Effector CD8-positive, alpha-beta T cell (primary cell): ENCODE data around the gene DNHD1.

Source experiments
- DNase-seq: peaks from one replicate; lab custom pipeline; 2025; lab: John Stamatoyannopoulos, UW

The DNHD1 gene

DNA sequence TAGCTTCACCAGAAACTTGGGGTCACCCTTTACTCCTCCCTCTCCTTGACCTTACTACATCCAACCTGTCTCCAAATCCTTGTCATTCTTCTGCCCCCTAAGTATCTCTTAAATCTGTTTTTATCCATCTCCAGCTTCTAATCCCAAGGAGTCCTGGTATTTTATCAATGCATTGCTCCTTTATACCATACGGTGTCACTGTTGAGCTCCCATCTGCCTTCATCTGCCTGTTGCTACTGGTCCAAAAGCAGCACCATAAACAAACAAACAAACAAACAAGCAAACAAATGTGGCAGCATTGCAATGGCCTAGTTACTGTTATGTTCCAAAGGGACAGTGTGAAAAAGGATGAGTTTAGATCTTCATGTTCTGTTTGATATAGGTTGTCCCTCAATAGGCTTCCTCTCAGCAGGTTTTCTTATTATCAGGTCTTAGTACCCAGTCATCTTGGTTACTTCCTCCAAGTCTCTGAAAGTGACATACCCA lies 34.2 kb downstream of the DNHD1 start:
- DNase-seq, result no peak

DNA sequence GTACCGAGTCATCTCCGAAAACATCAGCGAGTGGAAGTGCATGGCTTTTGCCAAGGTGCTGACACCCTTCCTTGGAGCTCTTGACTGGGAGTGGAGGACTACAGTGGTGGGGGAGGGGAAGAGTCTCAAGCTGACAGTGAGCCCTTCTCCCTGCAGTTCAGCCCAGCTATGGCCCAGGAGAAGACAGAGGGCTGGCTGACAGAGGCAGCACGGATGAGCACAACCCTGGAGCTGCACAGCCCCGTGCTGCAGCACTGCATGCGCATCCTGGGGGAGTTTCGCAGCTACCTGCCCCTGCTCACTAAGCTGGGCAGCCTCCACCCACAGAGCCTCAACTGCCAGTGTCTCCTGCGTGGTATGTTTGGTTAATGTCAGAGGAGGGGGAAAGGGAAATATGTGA lies 41.4 kb downstream of the DNHD1 start:
- no peak for DNase-seq

DNA sequence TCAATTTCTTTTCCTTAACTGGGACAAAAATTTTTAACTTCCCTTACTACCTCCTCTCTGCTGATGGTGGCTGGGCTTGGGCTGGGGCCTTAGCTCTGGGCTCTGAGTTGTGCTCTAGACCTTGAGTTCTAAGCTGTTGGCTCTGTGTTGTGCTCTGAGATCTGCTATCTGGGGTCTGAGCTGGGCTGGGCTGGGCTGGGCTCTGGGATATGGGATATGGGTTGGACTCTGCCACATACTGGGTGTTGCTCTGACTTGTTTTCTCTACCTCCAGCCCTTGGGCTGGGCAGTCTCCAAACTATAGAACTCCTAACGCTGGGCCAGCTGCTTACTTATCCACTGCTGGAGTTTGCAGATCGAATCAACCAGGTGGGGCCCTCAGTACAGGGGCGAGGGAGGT lies 41.9 kb downstream of the DNHD1 start:
- no peak for DNase-seq

DNA sequence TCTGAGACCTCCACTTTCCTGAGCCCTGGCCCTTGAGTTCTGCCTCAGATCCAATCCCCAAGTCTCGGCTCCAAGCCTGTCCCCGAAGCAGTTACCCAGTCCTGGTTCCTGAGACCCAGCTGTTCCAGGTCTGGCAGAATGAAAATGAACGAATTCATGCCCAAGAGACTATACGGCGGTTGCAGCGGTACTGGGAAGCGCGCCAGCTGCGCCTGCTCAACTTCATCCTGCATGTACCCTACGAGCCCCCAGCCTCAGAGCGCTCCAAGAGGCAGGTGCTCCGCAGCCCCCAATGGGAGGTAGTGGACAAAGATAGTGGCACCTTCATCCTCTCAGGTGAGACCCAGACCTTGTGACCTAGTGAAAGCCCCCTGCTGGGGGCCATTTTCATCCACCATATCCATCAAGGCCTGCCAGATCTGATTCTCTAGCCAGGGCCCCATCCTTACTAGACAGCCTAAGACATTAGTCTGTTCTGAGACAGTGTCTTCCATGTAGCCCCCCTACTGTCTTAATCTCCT lies 42.7 kb downstream of the DNHD1 start:
- DNase-seq, result no peak

DNA sequence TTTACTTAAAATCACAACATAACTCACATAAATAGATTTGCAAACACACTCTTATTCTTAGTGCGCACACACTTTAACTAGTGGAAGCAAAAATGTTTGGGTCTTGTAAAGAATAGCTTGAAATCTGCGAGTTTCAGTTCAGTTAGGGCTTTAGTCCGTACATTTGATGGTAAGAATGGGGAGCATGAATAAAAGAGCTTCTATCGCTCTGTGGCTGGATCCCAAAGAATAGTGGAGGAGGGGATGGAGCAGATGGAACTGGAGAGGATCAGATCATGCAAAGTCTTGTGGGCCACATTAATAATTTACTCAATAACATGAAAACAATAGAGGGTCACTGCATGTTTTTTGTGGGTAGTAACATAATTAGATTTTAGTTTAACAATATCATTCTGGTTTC lies 44.3 kb downstream of the DNHD1 start:
- no peak for DNase-seq

DNA sequence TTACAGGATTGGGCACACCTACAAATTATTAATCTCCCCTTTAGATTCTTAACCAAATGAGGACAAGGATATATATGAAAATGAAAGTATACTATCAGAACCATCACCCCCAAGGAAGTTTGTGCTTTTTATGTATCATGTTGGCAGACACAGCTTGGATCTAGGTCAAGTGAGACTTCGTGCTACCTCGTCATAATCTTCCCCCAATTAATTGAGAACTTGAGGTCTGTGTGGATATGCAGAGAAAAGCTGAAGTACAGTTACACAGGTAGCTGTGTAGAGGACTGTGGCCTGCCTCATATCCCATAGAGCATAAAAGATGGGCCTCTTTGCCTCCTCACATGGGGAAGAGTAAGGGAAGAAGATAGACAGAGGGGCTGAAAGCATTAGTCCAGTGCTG lies 45.6 kb downstream of the DNHD1 start:
- no peak for DNase-seq

DNA sequence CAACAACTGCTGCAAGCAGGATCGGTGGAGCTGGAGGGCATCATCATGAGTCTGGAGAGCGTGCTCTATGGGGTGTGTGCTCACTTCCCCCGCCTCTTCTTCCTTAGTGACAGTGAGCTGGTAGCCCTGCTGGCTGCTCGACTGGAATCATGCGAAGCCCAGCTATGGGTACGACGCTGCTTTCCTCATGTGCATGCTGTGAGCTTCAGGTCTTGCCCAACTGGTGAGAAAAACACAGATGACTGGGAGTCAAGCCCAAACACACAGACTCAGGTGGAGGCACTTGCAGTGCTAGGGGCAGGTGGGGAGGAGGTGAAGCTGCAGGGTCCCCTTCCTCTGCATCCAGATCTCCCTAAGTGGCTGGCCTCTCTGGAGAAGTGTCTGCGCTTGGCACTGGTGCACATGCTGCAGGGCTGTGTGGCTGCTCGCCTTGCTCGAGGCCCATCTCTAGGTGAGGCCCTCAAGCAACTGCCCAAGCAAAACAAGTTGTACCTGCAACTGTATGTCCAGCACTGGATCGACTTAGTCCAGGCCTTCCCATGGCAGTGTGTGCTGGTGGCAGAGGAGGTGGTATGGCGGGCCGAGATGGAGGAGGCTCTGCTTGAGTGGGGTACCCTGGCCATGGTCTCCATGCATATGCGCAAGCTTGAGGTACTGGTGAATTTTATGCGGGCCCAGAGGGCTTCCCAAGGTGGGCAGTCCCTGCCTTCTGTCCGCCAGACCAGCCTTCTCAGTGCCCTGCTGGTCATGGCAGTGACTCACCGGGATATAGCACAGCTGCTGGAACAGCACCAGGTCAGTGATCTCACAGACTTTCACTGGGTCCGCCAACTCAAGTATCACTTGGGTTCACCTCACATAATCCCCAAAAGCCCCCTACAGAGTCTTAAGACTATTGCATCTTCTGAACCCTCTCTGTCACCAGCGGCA lies 48.1 kb downstream of the DNHD1 start:
- DNase-seq, result no peak

DNA sequence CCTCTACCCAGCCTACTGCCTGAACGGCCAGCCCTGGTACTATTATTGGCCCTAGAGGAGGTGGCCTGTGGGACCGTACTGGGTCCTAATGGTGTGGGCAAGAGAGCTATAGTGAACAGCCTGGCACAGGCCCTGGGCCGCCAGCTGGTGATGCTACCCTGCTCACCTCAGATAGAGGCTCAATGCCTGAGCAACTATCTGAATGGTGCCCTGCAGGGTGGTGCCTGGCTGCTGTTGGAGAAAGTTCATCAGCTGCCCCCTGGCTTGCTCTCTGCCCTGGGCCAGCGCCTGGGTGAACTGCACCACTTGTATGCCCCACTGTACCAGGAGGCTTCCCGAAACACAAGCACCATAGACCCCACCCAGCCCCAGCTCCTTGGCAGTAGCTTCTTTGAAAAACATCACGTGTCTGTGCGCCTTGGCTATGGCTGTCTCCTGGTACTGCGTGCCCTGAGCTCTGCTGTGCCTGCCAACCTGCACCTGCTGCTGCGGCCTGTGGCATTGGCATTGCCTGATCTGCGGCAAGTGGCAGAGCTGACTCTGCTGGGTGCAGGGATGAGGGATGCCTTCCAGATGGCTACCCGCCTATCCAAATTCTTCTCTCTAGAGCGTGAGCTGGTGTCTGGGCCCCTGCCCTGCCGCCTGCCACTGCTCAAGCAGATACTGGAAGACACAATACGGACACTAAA lies 49.0 kb downstream of the DNHD1 start:
- DNase-seq, result no peak

DNA sequence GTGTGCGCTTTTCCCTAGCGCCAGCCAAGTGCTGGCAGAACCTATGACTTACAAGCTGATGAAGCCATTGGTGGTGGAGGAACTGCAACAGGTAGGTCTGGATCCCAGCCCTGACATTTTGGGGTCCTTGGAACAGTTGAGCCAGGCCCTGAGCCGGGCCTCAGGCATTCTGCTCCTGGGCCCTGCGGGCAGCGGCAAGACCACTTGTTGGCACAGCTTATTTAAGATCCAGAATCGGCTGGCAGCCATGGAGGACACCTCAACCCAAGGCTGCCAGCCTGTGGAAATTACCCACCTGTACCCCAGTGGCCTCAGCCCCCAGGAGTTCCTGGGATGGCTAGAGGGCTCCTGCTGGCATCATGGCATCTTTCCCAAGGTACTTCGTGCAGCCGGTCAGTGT lies 49.7 kb downstream of the DNHD1 start:
- no peak for DNase-seq

DNA sequence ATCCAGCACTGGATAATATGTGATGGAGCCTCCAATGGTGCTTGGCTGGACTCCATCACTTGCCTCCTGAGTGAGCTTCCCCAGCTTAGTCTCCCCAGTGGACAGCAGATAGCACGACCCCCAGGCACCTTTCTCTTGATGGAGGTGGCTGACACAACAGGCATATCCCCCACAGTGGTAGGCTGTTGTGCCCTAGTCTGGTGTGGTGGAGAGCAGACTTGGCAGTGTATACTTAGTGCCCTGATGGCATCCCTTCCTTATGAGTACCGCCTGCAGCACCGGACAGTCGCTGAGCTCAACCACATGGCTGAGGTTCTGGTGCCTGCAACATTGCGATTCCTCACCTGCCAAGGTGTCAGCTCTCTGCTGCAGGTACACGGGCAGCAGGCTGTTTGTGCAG lies 50.1 kb downstream of the DNHD1 start:
- DNase-seq, result no peak

DNA sequence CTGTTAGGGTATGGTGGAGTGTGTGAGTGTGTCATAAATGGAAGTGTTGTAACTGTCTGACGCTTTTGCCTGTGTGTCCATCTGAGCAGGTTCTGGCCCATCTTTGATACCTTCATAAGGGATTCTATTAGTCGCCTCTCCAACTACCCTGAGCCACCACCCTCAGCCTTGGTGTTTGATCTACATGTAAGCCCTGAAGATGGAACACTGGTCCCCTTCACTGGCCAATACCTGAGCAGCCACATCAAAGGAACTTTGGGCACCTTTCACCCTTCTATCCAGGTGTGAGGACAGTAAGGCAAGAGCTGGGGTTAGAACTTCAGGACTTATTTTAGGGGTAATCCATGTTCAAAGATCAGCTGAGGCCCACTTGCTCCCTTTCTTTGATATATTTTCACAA lies 51.0 kb downstream of the DNHD1 start:
- no peak for DNase-seq

DNA sequence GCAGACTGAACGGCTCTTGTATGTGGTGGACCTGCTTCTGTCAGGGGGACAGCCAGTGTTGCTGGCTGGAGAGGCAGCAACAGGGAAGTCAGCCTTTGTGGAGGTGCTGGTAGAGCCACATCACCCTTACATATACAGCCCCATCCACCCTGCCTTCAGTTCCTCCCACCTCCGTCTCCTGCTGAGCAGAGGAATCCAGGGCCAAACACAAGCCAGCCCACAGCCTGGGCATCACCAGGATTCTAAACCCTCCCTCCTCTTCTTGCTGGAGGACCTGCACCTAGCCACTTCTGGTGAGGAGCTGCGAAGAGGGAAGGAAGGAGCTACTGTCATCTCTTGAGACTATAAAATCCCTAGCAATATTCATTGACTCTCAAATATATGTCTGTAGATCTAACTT lies 51.6 kb downstream of the DNHD1 start:
- DNase-seq, result no peak

DNA sequence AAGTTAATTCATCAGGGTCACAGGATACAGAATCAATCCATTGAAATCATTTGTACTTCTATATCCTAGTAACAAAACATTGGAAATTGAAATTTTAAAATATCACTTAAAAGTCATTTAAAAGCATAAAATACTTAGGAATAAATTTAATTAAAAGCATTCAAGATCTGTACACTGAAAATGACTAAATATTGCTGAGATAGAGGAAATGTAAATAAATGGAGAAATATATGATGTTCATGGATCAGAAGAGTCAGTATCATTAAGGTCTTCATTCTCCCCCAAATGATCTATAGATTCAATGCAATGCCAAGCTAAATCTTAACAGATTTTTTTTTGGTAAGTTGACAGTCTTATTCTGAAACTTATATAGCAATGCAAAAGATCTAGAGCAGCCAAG lies 56.6 kb downstream of the DNHD1 start:
- no peak for DNase-seq

DNA sequence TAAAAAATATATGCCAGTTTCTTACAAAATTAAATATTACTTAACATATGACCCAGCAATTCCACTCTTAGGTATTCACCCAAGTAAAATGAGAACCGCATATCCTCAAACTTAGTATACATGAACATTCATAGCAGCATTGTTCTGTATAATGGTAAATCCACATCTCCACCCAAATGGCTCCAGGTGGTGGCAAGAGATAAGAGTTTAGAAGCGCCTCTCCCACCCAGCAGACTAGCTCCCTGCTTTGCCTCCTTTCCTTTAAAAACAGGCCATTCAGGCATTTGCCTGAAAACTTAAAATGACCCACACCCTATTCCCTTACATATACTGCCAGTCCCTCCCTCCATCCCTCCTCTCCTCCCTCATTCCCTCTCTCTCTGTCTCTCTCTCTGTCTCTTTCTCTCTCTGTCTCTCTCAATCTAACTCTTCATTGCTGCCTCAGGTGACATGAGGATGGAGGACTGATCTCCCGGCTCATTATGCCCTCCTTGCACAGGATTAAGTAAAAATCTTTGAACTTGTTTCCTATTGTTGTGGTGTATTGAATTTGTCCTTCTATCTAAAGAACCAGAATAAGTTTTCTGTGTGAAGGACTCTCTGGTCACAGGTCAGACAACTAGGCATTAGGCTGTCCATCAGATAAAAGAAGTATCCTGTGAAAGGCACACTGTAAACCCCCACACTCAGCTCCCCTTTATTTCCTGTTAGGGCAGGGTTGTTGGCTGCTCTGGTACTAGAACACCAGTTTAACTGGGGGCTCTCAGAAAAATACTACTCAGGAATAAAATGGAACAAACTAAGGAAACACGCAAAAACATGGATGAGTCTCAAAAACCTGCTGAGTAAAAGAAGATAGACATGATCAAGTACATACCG lies 58.0 kb downstream of the DNHD1 start:
- DNase-seq, result no peak

DNA sequence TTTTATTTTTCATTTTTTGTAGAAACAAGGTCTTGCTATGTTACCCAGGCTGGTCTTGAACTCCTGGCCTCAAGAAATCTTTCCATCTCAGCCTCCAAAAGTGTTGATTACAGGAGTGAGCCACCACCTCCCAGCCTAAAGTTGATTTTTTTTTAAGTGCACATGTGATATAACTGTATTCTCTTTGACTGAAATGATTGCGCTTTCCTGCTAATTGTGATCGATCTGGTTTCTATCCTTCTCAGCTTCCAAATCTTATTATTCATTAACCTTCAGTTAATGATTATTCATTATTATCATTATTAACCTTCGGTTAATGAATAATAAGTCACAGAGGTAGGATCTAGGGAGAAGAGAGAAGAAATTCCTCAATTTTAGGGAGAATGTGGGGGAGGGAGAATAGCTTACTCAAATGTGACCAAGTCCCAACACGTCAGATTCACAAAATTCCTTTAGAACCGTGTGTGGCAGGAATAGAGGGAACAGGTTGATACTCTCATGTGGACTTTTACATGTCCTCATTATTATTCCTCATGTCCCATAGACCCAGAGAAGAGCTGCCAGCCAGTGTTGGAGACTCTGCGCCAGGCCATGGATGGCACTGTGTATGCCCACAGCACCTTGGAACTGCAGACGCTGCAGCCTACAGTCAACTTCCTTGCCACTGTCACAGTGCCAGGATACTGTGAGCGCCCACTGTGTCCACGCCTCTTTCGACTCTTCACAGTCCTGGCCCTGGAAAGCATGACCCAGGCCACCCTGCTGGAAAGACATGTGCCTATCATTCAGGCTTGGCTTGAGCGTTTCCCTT lies 59.3 kb downstream of the DNHD1 start:
- no peak for DNase-seq

DNA sequence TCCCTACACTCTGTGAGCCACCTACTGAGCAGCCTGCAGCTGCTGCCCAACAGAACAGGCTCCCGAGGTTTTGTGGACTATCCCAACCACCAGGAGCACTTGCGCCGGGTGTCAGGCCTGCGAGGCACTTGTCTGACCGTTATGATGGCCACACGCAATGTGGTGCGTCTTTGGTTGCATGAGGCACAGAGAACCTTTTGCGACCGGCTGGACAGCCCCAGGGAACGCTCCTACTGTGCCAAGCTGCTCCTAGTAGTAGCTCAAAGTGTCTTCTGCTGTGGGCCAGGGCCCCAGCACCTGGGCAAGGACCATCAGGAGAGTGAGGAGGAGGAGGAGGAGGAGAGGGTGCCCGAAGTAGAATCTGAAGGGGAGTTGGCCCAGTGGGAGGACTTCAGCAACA lies 60.0 kb downstream of the DNHD1 start:
- DNase-seq, result no peak

DNA sequence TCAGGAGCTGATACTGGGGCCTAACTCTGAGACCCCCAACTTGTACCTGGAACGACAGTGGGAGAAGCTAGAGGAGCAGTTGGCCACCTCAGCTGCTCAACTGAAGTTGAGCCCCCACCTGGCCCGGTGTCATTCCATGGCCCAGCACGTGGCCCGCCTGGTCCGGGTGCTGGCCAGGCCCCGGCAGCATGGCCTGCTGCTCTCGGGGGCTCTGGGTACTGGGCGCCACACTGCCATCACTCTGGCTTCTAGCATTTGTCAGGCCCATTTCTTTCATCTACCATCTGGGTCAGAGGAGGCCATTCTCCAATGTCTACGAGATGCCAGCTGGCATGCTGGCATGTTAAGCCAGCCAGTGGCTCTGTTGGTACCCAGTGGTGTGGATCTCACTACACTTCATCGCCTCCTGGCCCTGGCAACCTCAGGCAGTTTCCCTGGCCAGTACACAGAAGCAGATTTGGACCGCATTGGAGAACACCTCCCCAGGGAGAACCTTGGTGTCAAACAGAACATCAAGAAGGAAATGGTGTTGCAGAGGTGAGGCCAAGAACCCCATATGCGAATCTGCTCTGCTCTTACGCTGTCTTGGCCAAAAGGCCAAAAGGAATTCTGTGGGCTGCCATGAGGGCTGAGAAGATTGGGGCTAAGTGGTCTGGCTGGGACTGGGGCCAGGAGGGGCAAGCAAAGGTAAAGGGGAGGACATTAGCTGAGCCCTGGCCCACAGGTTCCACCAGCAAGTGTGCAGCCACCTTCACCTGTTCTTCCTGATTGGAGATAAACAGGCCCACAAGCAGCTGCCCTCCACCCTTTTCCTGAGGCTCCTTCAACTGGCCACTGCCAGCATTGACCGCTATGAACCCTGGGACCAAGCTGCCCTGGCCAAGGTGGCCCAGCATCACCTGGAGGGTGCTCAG lies 60.9 kb downstream of the DNHD1 start:
- DNase-seq, result no peak

DNA sequence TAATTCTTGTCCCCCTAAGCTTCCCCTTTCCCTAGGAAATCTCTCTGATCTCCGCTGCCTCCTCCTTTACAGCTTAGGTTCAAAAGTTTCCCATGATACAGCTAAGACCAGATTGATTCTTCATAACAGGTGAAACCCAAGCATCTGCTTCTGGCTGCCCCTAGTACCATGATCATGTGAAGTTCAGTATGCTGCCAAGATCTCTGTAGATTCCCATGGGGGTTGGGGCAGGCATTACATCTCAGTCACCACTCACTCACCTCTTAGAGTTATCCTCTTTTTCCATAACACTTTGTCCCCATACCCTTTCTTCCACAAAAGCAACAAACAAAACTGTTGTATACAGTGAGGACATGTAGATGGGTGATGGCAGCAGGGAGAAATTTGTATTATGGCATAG lies 62.3 kb downstream of the DNHD1 start:
- no peak for DNase-seq

DNA sequence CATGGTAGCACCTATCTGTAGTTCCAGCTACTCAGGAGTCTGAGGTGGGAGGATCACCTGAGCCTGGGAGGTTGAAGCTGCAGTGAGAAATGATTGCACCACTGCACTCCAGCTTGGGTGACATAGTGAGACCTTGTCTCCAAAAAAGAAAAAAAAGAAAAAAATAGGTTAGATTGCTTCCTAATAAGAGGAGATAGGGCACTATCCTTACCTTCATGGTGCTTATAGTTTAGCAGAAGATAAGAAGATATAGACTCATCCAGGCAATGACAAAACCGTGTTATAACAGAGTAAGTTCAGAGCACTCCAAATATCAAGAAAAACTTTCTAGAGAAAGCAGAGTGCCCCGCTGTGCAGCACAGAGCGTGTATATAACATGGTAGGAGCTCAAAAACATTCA lies 64.2 kb downstream of the DNHD1 start:
- no peak for DNase-seq

DNA sequence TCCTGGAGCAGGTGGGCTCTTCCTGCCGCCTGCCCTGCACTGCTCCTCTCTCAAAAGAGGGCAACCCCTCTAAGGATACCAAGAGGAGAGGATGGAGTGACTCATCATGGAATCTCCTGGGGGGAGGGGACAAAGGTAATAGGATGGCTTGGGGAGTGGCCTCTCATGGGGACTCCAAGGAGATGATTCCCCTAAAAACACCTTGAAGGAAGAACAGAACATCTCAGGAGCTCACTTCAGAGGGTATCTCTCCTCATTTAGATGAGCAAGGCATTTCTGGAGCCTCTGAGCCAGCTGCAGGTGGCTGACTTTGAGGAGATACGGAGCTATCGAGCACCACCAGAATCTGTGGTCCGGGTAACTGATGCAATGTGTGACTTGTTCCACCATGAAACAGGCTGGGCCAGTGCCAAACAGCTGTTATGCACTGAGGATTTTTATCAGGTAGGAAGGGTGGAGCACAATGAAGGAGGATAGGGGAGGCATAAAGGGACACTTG lies 66.1 kb downstream of the DNHD1 start:
- no peak for DNase-seq
